Liver (tissue), 9 donors: ENCODE data around the gene SNRNP27. TPM values are rescaled to one million over a fixed set of nuclear protein-coding genes. Genes with fewer than 3 reads are reported as not detected.

Experiments used
- DNase-seq: peaks from one replicate; pipeline ENCODE4 v3.0.0-alpha.2; 2017; ENCODE audit warnings: low spot score
- H3K27ac ChIP-seq, 2 donors: one replicate each; pipeline ENCODE4 v1.7.0; 2013; ENCODE audit warnings: inconsistent platforms in 2 of 2, low read length in 2 of 2, control low read depth in 1 of 2, low read depth in 1 of 2, mild to moderate bottlenecking in 1 of 2
- H3K27me3 ChIP-seq, 4 donors: one replicate each; pipeline versions ENCODE4 v1.6.1 to v1.7.0; 2013; ENCODE audit warnings: low read length in 3 of 4, inconsistent platforms in 1 of 4, mild to moderate bottlenecking in 1 of 4, moderate library complexity in 1 of 4; ENCODE audit not compliant: control insufficient read depth in 4 of 4, insufficient read depth in 4 of 4
- H3K36me3 ChIP-seq, 4 donors: one replicate each; pipeline versions ENCODE4 v1.6.1 to v1.7.0; 2013; ENCODE audit warnings: low read length in 3 of 4, mild to moderate bottlenecking in 3 of 4, low read depth in 1 of 4, moderate library complexity in 1 of 4; ENCODE audit not compliant: control insufficient read depth in 4 of 4, insufficient read depth in 3 of 4
- H3K4me1 ChIP-seq, 4 donors: one replicate each; pipeline versions ENCODE4 v1.6.1 to v1.7.0; 2013; ENCODE audit warnings: low read length in 3 of 4, mild to moderate bottlenecking in 3 of 4, moderate library complexity in 1 of 4; ENCODE audit not compliant: control insufficient read depth in 4 of 4, insufficient read depth in 4 of 4
- H3K4me3 ChIP-seq, 3 donors: one replicate each; pipeline versions ENCODE4 v1.6.1 to v1.7.0; 2013; ENCODE audit warnings: low read length in 3 of 3, control low read depth in 1 of 3, low read depth in 1 of 3, mild to moderate bottlenecking in 1 of 3
- H3K9ac ChIP-seq, 2 donors: one replicate each; pipeline ENCODE4 v1.7.0; 2013; ENCODE audit warnings: low read length in 2 of 2, mild to moderate bottlenecking in 2 of 2, moderate library complexity in 2 of 2, control low read depth in 1 of 2, low read depth in 1 of 2
- H3K9me3 ChIP-seq, 4 donors: one replicate each; pipeline versions ENCODE4 v1.6.1 to v1.7.0; 2013; ENCODE audit warnings: low read length in 3 of 4; ENCODE audit not compliant: control insufficient read depth in 4 of 4
- EGR1 ChIP-seq, 2 donors: IDR thresholded peaks; 2 replicates each; pipeline ENCODE4 v1.6.1; 2016 to 2018; ENCODE audit warnings: antibody characterized with exemption in 2 of 2, low read depth in 2 of 2
- FOXA1 ChIP-seq: IDR thresholded peaks from 2 replicates; pipeline ENCODE4 v1.6.1; 2016; ENCODE audit warnings: antibody characterized with exemption
- JUND ChIP-seq, 2 donors: IDR thresholded peaks; 2 replicates each; pipeline ENCODE4 v1.6.1; 2016; ENCODE audit warnings: antibody characterized with exemption in 2 of 2
- RAD21 ChIP-seq, 2 donors: IDR thresholded peaks; 2 replicates each; pipeline ENCODE4 v1.6.1; 2016; ENCODE audit warnings: antibody characterized with exemption in 2 of 2, mild to moderate bottlenecking in 2 of 2
- RXRA ChIP-seq, 2 donors: IDR thresholded peaks; 2 replicates each; pipeline ENCODE4 v1.6.1; 2017 to 2018; ENCODE audit warnings: antibody characterized with exemption in 2 of 2, mild to moderate bottlenecking in 1 of 2
- SP1 ChIP-seq: IDR thresholded peaks from 2 replicates; pipeline ENCODE4 v1.6.1; 2018; ENCODE audit warnings: antibody characterized with exemption, mild to moderate bottlenecking
- TAF1 ChIP-seq: conservative IDR thresholded peaks from 2 replicates; pipeline ENCODE4 v1.6.1; 2016; ENCODE audit warnings: antibody characterized with exemption, mild to moderate bottlenecking
- YY1 ChIP-seq: IDR thresholded peaks from 2 replicates; pipeline ENCODE4 v1.6.1; 2016; ENCODE audit warnings: antibody characterized with exemption, mild to moderate bottlenecking
- ZBTB33 ChIP-seq: IDR thresholded peaks from 2 replicates; pipeline ENCODE4 v1.6.1; 2016; ENCODE audit warnings: antibody characterized with exemption
- WGBS: extraction: QIAGEN DNeasy Blood & Tissue Kit; methylation state at CpG from one replicate; pipeline ENCODE4 v1.1.7; 2013; 5-methylcytosine and 5-hydroxymethylcytosine counted together
- polyA plus RNA-seq, 2 donors: library from polyadenylated mRNA; stranded (reverse) in 1 of 2; unstranded in 1 of 2; fragments of 200-250 nt in 1 of 2; fragments of >200 nt in 1 of 2; fragmentation: Nextera tagmentation in 1 of 2; extraction: Ambion mirVana in 1 of 2; gene quantifications; one replicate each; pipeline versions ENCODE4 v1.2.1 to v1.2.3, GENCODE V29; 2013 to 2015
- total RNA-seq, 2 donors: library from RNA; depleted of rRNA; stranded (reverse); fragments of >200 nt; gene quantifications; one replicate each; pipeline ENCODE4 v1.2.3, GENCODE V29; 2014
- TF ChIP-seq, protein P1 (sequence below): IDR thresholded peaks from 2 replicates; pipeline ENCODE4 v1.6.1; 2016; ENCODE audit warnings: antibody characterized with exemption, mild to moderate bottlenecking
- donor health status: healthy.
- donor health status: healthy.
- donor health status: healthy.
- donor health status: healthy.
- donor health status: healthy.

The SNRNP27 gene
- total and polyA plus RNA-seq, 4 donors = 16.8 to 28.7 (median 20.0) TPM

DNA sequence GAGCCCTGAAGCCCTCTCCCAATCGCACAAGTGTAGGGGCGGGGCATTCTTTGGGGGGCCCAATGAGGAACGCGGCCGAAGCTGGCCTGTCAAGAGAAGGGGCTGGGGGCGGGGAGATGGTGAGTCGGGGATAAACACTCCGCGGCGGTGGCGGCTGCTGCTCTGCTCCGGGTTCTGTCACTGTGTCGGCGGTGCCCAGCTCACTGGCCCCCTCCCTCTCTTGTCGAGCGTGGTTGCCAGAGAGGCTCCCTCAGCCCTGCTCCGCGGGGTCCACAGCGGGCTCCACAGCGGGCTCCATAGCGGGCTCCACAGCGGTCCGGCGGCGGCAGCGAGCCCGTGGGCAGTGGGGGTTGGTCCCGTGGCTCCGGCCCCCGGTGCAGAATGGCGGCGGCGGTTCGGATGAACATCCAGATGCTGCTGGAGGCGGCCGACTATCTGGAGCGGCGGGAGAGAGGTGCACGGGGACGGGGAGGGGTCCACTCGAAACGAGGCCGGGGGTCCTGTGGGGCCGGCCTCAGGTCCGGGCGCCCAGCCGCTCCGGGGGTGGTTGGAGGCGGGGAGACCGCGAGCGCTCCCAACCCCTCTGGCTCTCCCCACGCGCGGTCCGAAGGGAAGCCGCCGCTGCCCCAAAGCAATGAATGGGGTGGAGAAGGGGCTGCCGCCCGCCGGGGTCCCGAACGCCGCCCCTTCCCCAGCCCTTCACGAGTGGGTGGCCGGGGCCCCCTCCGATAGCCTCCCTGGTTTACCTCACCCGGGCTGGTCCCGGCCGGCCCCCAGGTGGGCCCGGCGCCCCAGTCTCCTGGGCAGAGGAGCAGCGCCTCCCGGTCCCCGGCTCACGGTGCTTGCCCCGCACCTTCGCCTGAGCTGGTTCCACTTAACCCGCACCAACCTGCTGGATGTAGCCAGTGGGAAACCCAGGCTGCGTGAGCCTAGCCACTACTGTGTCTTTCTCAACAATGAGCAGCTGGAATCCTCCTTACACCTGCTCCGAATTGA lies 21.5 kb downstream of the SNRNP27 start, which contains the start of gene MXD1:
Gene MXD1 (plus strand): TSS at position 160 of the 996 bp plus-strand sequence. CDS start 222 bp downstream, at position 382.
- TF ChIP-seq EGR1 (IDR thresholded peaks at IDR 0.05; ENCODE audit: low read depth in 2 of 2) (no peak), TAF1 (peak; percentile 88), ZBTB33 (peak; percentile 5), RXRA (IDR thresholded peaks at IDR 0.05) (no peak), SP1 (peak; percentile 14), YY1 (peak; percentile 45), RAD21 (IDR thresholded peaks at IDR 0.05) (peak in 1 of 2 donors; percentile 24)
- TF ChIP-seq, protein P1, sequence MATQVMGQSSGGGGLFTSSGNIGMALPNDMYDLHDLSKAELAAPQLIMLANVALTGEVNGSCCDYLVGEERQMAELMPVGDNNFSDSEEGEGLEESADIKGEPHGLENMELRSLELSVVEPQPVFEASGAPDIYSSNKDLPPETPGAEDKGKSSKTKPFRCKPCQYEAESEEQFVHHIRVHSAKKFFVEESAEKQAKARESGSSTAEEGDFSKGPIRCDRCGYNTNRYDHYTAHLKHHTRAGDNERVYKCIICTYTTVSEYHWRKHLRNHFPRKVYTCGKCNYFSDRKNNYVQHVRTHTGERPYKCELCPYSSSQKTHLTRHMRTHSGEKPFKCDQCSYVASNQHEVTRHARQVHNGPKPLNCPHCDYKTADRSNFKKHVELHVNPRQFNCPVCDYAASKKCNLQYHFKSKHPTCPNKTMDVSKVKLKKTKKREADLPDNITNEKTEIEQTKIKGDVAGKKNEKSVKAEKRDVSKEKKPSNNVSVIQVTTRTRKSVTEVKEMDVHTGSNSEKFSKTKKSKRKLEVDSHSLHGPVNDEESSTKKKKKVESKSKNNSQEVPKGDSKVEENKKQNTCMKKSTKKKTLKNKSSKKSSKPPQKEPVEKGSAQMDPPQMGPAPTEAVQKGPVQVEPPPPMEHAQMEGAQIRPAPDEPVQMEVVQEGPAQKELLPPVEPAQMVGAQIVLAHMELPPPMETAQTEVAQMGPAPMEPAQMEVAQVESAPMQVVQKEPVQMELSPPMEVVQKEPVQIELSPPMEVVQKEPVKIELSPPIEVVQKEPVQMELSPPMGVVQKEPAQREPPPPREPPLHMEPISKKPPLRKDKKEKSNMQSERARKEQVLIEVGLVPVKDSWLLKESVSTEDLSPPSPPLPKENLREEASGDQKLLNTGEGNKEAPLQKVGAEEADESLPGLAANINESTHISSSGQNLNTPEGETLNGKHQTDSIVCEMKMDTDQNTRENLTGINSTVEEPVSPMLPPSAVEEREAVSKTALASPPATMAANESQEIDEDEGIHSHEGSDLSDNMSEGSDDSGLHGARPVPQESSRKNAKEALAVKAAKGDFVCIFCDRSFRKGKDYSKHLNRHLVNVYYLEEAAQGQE = peak; percentile 69
- peak within 1 kb of the TSS; percentile 66 to 94 (median 71) for H3K4me3 ChIP-seq
- WGBS = under 1% methylated on average over 81 of the region's 81 CpGs

GRCh38 chr2:69916106-69916505 lies 22.4 kb downstream of the SNRNP27 start:
- peak overlapping the region in 2 of 3 donors; percentile 66 to 94 for H3K4me3 ChIP-seq
- DNase-seq = no peak

More for the DNA sequence above, 21.5 kb downstream of the SNRNP27 start, which contains the start of gene MXD1:
- peaks cover 0 to 8% (median 4%) of the 10 kb centered on the region in 4 donors for H3K4me1 ChIP-seq
- peak; percentile 49 for DNase-seq
- H3K9me3 ChIP-seq = no peaks in the 10 kb centered on the region
- peaks cover 0 to 8% (median 2%) of the 10 kb centered on the region in 4 donors for H3K36me3 ChIP-seq
- H3K9ac ChIP-seq = peak within 1 kb of the TSS; percentile 83 to 95
- peak within 1 kb of the TSS; percentile 99 to 100 for H3K27ac ChIP-seq
- no peaks in the 10 kb centered on the region for H3K27me3 ChIP-seq

DNA sequence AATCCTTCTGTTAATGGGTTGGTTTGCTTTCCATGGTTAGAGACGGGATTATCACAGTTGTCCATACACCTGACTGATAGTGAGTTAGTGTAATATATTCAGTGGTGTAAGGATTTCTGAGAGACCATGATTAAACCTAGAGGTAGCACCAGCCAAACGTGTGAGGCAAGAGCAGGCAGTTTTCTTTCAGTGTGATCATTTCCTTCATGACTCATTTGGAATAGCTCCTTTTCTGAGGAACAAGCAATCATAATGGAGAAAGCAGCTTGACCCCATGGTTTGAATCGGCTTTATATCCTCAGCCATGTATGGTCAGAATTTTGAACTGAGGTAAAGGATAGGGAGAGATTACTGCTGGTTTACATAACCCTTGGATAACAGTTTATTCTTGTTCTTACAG lies 24.1 kb downstream of the SNRNP27 start:
- Histone ChIP-seq H3K27ac (peak overlapping the region in 1 of 2 donors; percentile 53), H3K4me1 (peaks cover 0 to 8% (median 4%) of the 10 kb centered on the region in 4 donors), H3K36me3 (peaks cover 2 to 23% (median 13%) of the 10 kb centered on the region in 4 donors), H3K27me3 (no peaks in the 10 kb centered on the region), H3K4me3 (no peak overlapping the region), H3K9ac (no peak overlapping the region), H3K9me3 (no peaks in the 10 kb centered on the region)
- TF ChIP-seq FOXA1 (no peak), JUND (IDR thresholded peaks at IDR 0.05) (peak in 1 of 2 donors; percentile 41)
- no peak for DNase-seq
- 78% methylated on average over 3 of the region's 3 CpGs for WGBS

More at GRCh38 chr2:69916106-69916505, 22.4 kb downstream of the SNRNP27 start:
- H3K36me3 ChIP-seq = peaks cover under 1 to 11% (median 4%) of the 10 kb centered on the region in 4 donors
- peak overlapping the region; percentile 80 to 83 for H3K9ac ChIP-seq
- H3K27ac ChIP-seq = peak overlapping the region in 1 of 2 donors; percentile 84
- no peaks in the 10 kb centered on the region for H3K9me3 ChIP-seq
- peaks cover 0 to 8% (median 4%) of the 10 kb centered on the region in 4 donors for H3K4me1 ChIP-seq
- H3K27me3 ChIP-seq = no peaks in the 10 kb centered on the region
- TF ChIP-seq YY1 = peak; percentile 46
- TF ChIP-seq JUND (IDR thresholded peaks at IDR 0.05) = no peak
- 52% methylated on average over 2 of the region's 2 CpGs for WGBS
